ENCODE measurements around the gene CAPS.

DNA sequence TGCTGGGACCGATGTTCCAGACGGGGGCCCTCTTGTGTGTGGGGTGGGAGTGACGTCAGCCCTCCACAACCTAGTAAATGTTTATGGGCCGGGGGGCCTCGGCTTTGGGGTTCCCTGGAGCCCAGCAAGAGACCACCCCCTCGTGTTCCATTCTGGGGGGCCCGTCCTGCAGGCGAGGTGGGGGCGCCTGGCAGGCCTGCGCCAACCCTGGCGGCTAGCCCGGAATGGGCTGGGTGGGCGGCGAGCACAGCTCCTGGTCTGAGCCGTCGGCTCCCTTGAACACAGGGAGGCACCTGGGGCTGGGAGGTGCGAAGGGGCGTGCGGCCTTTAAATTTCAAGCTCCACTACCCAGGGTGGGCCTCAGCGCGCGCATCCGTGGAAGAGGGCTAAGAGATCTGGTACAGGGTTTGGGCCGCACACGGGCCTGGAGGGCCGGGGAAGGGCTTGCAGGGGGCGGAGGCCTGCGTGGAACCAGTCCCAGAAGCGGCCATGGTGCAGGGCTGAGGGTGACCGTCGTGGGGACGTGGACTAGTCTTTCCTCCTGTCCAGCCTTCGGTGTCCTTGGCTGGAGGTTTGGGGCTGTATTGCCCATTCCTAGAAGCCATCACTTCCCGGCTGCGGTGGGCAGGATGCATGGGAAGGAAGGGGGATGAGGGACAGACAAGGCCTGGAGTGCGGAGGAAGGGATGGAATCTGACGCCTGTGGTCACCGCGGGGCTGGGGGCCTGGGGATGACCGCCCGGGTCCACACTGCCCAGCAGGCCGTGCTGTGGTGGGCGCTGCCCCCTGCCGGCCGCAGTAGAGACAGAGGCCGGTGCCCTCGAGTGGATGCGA, 21.9 kb upstream of the CAPS start:
- TF ChIP-seq CTCF (IDR thresholded peaks at IDR 0.05) (peak; percentile 47 to 74 (median 62)), POLR2A (IDR thresholded peaks at IDR 0.05) (peak in 1 of 3 donors; percentile 20)

Measured in body of pancreas (tissue), 4 donors.